ENCODE data around the gene TMEM250.

- TF ChIP-seq TAF1 (IDR thresholded peaks at IDR 0.05; ENCODE audit: borderline replicate concordance, low read depth, low read length) (no peak), POLR2A (IDR thresholded peaks at IDR 0.05; ENCODE audit: low read depth, low read length) (no peak)
Observed at GRCh38 chr9:136160381-136160841, 41.7 kb upstream of the TMEM250 start.

Data from GM12892 (cell line).